ENCODE results near the gene SH2D5. TPM values are rescaled to one million over a fixed set of nuclear protein-coding genes. Genes with fewer than 3 reads are reported as not detected.

The SH2D5 gene
- polyA plus RNA-seq, 1 donor from 2014 or later = 14.1 TPM

DNA sequence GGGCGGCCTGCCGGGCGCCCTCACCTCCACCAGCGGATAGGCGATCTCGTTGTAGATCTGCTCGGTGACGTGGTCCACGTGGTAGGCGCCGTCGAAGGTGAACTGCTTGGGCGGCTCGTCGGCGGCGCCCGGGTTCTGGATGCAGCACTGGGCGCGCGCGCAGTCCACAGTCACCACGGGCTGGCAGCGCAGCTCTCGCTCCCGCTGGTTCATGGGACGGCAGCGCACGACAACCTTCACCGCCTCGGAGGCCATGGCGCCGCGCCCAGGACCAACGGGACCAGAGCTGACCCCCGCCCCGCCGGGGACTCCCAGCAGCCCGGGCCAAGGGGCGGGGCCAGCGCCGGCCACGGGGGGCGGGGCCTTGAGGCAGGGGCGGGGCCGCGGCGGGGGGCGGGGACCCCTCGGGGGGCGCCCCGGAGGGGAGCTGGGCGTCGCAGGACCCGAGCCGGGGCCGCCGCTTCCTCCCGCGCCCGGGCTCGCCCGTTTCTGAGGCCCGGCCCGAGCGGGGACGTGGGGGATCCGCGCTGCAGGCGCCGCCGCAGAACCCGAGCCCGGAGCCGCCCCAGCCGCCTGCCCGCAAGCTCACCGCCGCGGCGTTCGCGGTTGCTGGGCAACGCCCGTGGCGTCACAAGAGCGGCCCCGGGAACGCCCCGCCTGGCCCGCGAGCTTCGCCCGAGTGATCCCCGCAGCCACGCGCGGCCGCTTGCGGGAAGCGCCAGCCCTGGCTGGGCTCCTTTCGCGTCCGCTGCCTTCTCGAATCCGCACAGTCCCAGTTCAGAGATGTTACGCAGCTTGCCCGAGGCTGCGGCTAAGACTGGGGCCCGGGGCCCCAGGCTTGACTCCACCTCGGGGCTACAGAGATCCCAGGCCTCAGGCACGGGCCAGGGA is 14.8 kb downstream of the SH2D5 start, which contains the start of gene KIF17:
TSS of gene KIF17 (minus strand) at position 556 of the 891 bp plus-strand sequence. CDS start at position 255, 301 bp downstream.
- H2AFZ ChIP-seq (ENCODE audit: low read depth, low read length) = peak within 1 kb of the TSS; percentile 14

More for the DNA sequence above, 14.8 kb downstream of the SH2D5 start, which contains the start of gene KIF17:
- Histone ChIP-seq H3K36me3 (ENCODE audit: insufficient read depth, low read length) (no peaks in the 10 kb centered on the region), H4K20me1 (ENCODE audit: insufficient read depth) (no peaks in the 10 kb centered on the region), H3F3A (ENCODE audit: insufficient read depth, low read length, poor library complexity, severe bottlenecking) (no peaks in the 10 kb centered on the region), H3K79me2 (replicated peaks; ENCODE audit: insufficient read depth, low read length) (no peaks in the 10 kb centered on the region), H3K9ac (ENCODE audit: low read length) (peak within 1 kb of the TSS; percentile 54), H3K9me3 (ENCODE audit: low read length) (no peaks in the 10 kb centered on the region), H3K9me2 (ENCODE audit: insufficient read depth, low read length) (no peaks in the 10 kb centered on the region), H3K27me3 (ENCODE audit: insufficient read depth, low read depth, low read length) (no peaks in the 10 kb centered on the region), H3K4me2 (ENCODE audit: low read length) (no peak within 1 kb of the TSS), H3K27ac (ENCODE audit: low read length) (no peak within 1 kb of the TSS), H3K4me3 (ENCODE audit: low read length) (peak within 1 kb of the TSS; percentile 65)
- TF ChIP-seq EZH2 (IDR thresholded peaks at IDR 0.05; ENCODE audit: borderline replicate concordance, insufficient read depth, low read length, poor library complexity, severe bottlenecking) = no peak
- TF ChIP-seq MXI1 (conservative IDR thresholded peaks at IDR 0.05; ENCODE audit: poor library complexity, severe bottlenecking) = peak; percentile 71
- peak; percentile 27 for TF ChIP-seq EP300 (conservative IDR thresholded peaks at IDR 0.05; ENCODE audit: poor library complexity, severe bottlenecking)
- TF ChIP-seq CTCF (IDR thresholded peaks at IDR 0.05; ENCODE audit: poor library complexity, severe bottlenecking) = no peak
- TF ChIP-seq REST (IDR thresholded peaks at IDR 0.05; ENCODE audit: borderline replicate concordance) = no peak
- peak; percentile 41 for TF ChIP-seq POLR2AphosphoS5 (IDR thresholded peaks at IDR 0.05)
- no peak for TF ChIP-seq RAD21 (conservative IDR thresholded peaks at IDR 0.05)
- TF ChIP-seq TAF1 (IDR thresholded peaks at IDR 0.05; ENCODE audit: low read depth) = no peak
- TF ChIP-seq SMC3 (conservative IDR thresholded peaks at IDR 0.05; ENCODE audit: poor library complexity) = no peak
